Upper lobe of left lung (tissue), 4 donors: ENCODE results near the gene LGALS7B.

ENCODE experiments used
- CTCF ChIP-seq, 6 experiments: fragments of 450-650 bp in 4 of 6; fragments of 200-600 bp in 2 of 6; sonication (generic) in 2 of 6; IDR thresholded peaks; one replicate each; pipeline ENCODE4 v1.5.1; 2016 to 2019; ENCODE audit warnings: antibody characterized with exemption in 6 of 6
- EP300 ChIP-seq, 4 donors: sonication (generic); formaldehyde crosslinking; IDR thresholded peaks; one replicate each; pipeline ENCODE4 v1.5.1; 2017; ENCODE audit warnings: antibody characterized with exemption in 4 of 4, control low read depth in 2 of 4
- POLR2A ChIP-seq, 4 donors: fragments of 450-650 bp; IDR thresholded peaks; one replicate each; pipeline ENCODE4 v1.5.1; 2016 to 2017; ENCODE audit warnings: antibody characterized with exemption in 4 of 4, mild to moderate bottlenecking in 2 of 4
- POLR2AphosphoS5 ChIP-seq, 2 donors: sonication (generic); formaldehyde crosslinking; IDR thresholded peaks; one replicate each; pipeline ENCODE4 v1.5.1; 2017; ENCODE audit warnings: antibody characterized with exemption in 2 of 2

- no peak for TF ChIP-seq CTCF (IDR thresholded peaks at IDR 0.05)
- no peak for TF ChIP-seq POLR2A (IDR thresholded peaks at IDR 0.05)
- TF ChIP-seq POLR2AphosphoS5 (IDR thresholded peaks at IDR 0.05), result no peak
- no peak for TF ChIP-seq EP300 (IDR thresholded peaks at IDR 0.05)
Observed at GRCh38 chr19:38819231-38819920, 30.4 kb downstream of the LGALS7B start.
